A673 (cell line): ENCODE data around the gene HAPLN1. TPM values are rescaled to one million over a fixed set of nuclear protein-coding genes. Genes with fewer than 3 reads are reported as not detected.

Source experiments
- BruUV-seq: library from RNA; stranded (reverse); fragments of 400-500 nt; replicated peaks from 2 replicates; lab custom pipeline; 2021; lab: Mats Ljungman, UMichigan
- CTCF ChIA-PET: fragments of 300-600 bp; sonication (Branson Sonifier 250); formaldehyde crosslinking; loops from one replicate; lab custom pipeline; 2022; ENCODE audit warnings: antibody characterized with exemption; lab: Charles Lee
- POLR2A ChIA-PET: fragments of 300-600 bp; sonication (Branson Sonifier 250); formaldehyde crosslinking; loops from one replicate; lab custom pipeline; 2022; ENCODE audit warnings: antibody characterized with exemption; ENCODE audit not compliant: low non-redundant PET; lab: Charles Lee
- DNase-seq: peaks from one replicate; pipeline ENCODE4 v3.0.0-alpha.2; 2015; ENCODE audit warnings: low spot score
- H3K27ac ChIP-seq: fragments of 200-600 bp; sonication (generic); 2 replicates; pipeline ENCODE4 v1.5.1; 2016; ENCODE audit warnings: mixed run types, low read depth, mild to moderate bottlenecking, mixed read lengths, antibody characterized with exemption, low read length; ENCODE audit not compliant: poor library complexity, severe bottlenecking
- H3K27me3 ChIP-seq: fragments of 200-600 bp; sonication (generic); replicated peaks from 2 replicates; pipeline ENCODE4 v1.6.1; 2017; ENCODE audit warnings: mixed run types, low read depth, mild to moderate bottlenecking, mixed read lengths, antibody characterized with exemption, low read length; ENCODE audit not compliant: insufficient read depth, poor library complexity
- H3K36me3 ChIP-seq: fragments of 200-600 bp; sonication (generic); 2 replicates; pipeline ENCODE4 v1.6.1; 2016; ENCODE audit warnings: mixed run types, mild to moderate bottlenecking, mixed read lengths, antibody characterized with exemption, low read length; ENCODE audit not compliant: insufficient read depth, poor library complexity, severe bottlenecking
- H3K4me1 ChIP-seq: fragments of 200-600 bp; sonication (generic); 2 replicates; pipeline ENCODE4 v1.6.1; 2017; ENCODE audit warnings: mixed run types, mild to moderate bottlenecking, mixed read lengths, antibody characterized with exemption, low read length; ENCODE audit not compliant: insufficient read depth, poor library complexity, severe bottlenecking
- H3K4me3 ChIP-seq: fragments of 200-600 bp; sonication (generic); 2 replicates; pipeline ENCODE4 v1.5.1; 2016; ENCODE audit warnings: low read depth, mixed run types, mild to moderate bottlenecking, mixed read lengths, low read length; ENCODE audit not compliant: poor library complexity, severe bottlenecking
- H3K9me3 ChIP-seq: fragments of 200-600 bp; sonication (generic); 2 replicates; pipeline ENCODE4 v1.6.1; 2016; ENCODE audit warnings: mixed run types, low read depth, mild to moderate bottlenecking, mixed read lengths, antibody characterized with exemption, low read length; ENCODE audit not compliant: poor library complexity, severe bottlenecking
- EZH2 ChIP-seq: fragments of 200-600 bp; sonication (generic); IDR thresholded peaks from 2 replicates; pipeline ENCODE4 v1.6.1; 2017; ENCODE audit warnings: borderline replicate concordance, low read depth, mild to moderate bottlenecking, mixed read lengths, antibody characterized with exemption, low read length; ENCODE audit not compliant: poor library complexity, severe bottlenecking
- intact Hi-C: fragments of 100-400 bp; cut with micrococcal nuclease; formaldehyde crosslinking; loops from one replicate; pipeline ENCODE4 v1.10.0; 2022; ENCODE audit not compliant: unreplicated experiment
- total RNA-seq: library from RNA; stranded (reverse); gene quantifications from 2 replicates; pipeline ENCODE4 v1.2.3, GENCODE V29; 2021
- TF ChIP-seq, protein P1 (sequence below): fragments of 300-800, 200-600 bp; sonication (generic); conservative IDR thresholded peaks from 2 replicates; pipeline ENCODE4 v1.5.1; 2017; ENCODE audit warnings: low read depth, mild to moderate bottlenecking, antibody characterized with exemption, low read length, moderate library complexity, mixed read lengths

HAPLN1 gene
- total RNA-seq, 1 experiment from 2014 or later: 0.32 TPM

DNA sequence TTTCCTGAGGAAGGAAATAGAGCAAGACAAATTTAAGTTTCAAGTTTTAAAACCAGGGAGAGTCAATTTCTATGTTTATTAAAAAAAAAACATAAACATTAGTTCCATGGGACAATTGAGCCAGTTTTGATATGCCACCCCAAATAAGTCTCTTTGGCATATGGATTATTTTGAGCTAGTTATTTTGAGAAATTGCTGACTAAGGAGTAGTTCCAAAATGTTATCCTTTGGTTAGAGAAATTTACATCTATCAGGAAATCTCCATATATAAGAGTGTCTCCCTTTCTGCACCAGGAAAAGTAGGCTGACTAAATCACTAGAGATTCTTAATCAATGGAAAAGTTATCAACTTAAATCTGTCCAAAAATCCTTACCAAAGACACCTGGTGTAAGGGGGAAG lies 105.8 kb downstream of the HAPLN1 start:
- ChIA-PET CTCF (no interaction called here), POLR2A (no interaction called here)
- no TSS peak for BruUV-seq

DNA sequence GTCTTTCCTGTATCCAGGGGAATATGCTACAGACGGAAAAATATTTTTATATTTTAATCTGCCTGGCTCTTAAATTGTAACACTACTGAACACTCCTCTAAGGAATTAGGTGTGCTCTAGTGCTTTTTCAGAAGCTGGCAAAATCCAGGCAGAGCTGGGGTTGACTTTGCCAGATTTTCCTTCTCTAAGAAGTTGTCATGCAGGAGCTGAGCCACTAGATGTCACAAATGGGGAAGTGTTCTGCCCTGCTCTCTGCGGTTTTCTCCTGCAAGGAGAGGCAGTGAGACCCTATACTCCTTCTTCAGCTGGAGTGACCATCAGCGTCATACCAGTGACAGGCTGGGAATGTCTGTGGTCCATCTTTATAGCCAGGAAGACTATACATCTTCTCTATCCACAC lies 112.5 kb downstream of the HAPLN1 start:
- Histone ChIP-seq H3K4me1 (no peaks in the 10 kb centered on the region), H3K9me3 (no peaks in the 10 kb centered on the region), H3K4me3 (no peak overlapping the region), H3K27ac (no peak overlapping the region), H3K27me3 (no peaks in the 10 kb centered on the region), H3K36me3 (no peaks in the 10 kb centered on the region)
- ChIA-PET POLR2A (no interaction called here), CTCF (no interaction called here)
- no peak for TF ChIP-seq EZH2
- TF ChIP-seq, protein P1, sequence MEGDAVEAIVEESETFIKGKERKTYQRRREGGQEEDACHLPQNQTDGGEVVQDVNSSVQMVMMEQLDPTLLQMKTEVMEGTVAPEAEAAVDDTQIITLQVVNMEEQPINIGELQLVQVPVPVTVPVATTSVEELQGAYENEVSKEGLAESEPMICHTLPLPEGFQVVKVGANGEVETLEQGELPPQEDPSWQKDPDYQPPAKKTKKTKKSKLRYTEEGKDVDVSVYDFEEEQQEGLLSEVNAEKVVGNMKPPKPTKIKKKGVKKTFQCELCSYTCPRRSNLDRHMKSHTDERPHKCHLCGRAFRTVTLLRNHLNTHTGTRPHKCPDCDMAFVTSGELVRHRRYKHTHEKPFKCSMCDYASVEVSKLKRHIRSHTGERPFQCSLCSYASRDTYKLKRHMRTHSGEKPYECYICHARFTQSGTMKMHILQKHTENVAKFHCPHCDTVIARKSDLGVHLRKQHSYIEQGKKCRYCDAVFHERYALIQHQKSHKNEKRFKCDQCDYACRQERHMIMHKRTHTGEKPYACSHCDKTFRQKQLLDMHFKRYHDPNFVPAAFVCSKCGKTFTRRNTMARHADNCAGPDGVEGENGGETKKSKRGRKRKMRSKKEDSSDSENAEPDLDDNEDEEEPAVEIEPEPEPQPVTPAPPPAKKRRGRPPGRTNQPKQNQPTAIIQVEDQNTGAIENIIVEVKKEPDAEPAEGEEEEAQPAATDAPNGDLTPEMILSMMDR: peak; percentile 58
- no TSS peak for BruUV-seq
- DNase-seq: peak; percentile 56
- intact Hi-C loops: no loop called here

More for the DNA sequence above, 105.8 kb downstream of the HAPLN1 start:
- no peak overlapping the region for H3K27ac ChIP-seq
- intact Hi-C loops: no loop called here
- no peak for DNase-seq
- no peaks in the 10 kb centered on the region for H3K36me3 ChIP-seq
- no peaks in the 10 kb centered on the region for H3K9me3 ChIP-seq
- H3K27me3 ChIP-seq: no peaks in the 10 kb centered on the region
- no peak overlapping the region for H3K4me3 ChIP-seq
- TF ChIP-seq, protein P1: no peak
- no peak for TF ChIP-seq EZH2
- no peaks in the 10 kb centered on the region for H3K4me1 ChIP-seq

DNA sequence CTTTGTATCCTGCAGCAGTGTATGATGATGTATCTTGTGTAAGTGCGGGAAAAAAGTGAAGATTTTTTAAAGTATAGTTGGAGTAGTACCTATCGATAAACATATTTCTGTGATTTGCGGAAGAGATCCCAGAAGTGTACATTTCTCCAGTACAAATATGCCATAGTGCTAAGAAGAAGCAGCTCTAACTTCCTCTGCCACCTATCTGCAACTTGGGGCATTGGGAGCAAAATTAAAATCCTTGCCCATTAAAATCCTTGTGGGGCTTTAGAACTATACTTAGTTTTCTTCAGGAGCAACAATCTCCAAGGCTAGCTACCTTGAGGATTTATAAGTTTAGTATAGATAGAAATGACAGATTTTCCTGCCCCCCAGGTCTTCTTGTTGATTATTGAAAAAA lies 125.4 kb downstream of the HAPLN1 start:
- no peak for TF ChIP-seq EZH2
- Histone ChIP-seq H3K27ac (no peak overlapping the region), H3K27me3 (no peaks in the 10 kb centered on the region), H3K9me3 (no peaks in the 10 kb centered on the region), H3K4me1 (no peaks in the 10 kb centered on the region), H3K4me3 (no peak overlapping the region), H3K36me3 (no peaks in the 10 kb centered on the region)
- no peak for DNase-seq
- POLR2A ChIA-PET: no interaction called here
- intact Hi-C loops: no loop called here
- no TSS peak for BruUV-seq
- CTCF ChIA-PET: interaction anchor here (0.8 kb wide), 1 partner anchor 1211 kb away, joined by 3 read pairs; no protein-coding TSS in a partner anchor

DNA sequence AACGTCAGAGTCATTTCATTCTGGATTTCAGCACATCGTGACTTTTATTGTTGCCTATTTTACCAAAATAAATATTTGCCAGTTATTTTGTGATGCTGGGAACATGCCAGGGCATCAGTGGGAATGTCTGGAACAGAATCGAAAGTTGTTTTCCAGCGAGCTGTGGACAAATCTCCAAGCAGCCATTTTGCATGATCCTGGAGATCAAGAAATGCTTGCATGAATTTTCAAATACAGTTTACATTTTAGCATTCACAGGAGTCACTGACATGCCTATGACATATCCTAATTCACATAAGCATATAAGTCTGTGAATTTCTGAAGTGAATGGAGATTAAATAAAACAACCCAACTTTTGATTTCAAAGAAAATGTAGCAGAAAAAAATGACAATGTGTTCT lies 129.7 kb downstream of the HAPLN1 start:
- POLR2A ChIA-PET: no interaction called here
- no peak overlapping the region for H3K27ac ChIP-seq
- no TSS peak for BruUV-seq
- no peak for DNase-seq
- no peak overlapping the region for H3K4me3 ChIP-seq
- CTCF ChIA-PET: no interaction called here
- H3K36me3 ChIP-seq: no peaks in the 10 kb centered on the region
- no peaks in the 10 kb centered on the region for H3K4me1 ChIP-seq
- intact Hi-C loops: no loop called here
- TF ChIP-seq, protein P1: no peak
- no peaks in the 10 kb centered on the region for H3K9me3 ChIP-seq
- no peaks in the 10 kb centered on the region for H3K27me3 ChIP-seq
